WERI-Rb-1 (cell line): Measurements from ENCODE around the gene RALY.

Experiments used
- DNase-seq: peaks from one replicate; pipeline ENCODE4 v3.0.0-alpha.2; 2020
- H3K27ac ChIP-seq: fragments of 250-450 bp; sonication (Bioruptor Pico); 2 replicates; pipeline ENCODE4 v1.5.1; 2020; ENCODE audit warnings: mild to moderate bottlenecking, moderate library complexity
- H3K27me3 ChIP-seq: fragments of 250-450 bp; sonication (Bioruptor Pico); 2 replicates; pipeline ENCODE4 v1.5.1; 2021; ENCODE audit warnings: mild to moderate bottlenecking, low read depth, moderate library complexity; ENCODE audit not compliant: insufficient read depth, severe bottlenecking
- H3K36me3 ChIP-seq: fragments of 250-450 bp; sonication (Bioruptor Pico); 2 replicates; pipeline ENCODE4 v1.5.1; 2020; ENCODE audit warnings: mild to moderate bottlenecking, moderate library complexity
- H3K4me3 ChIP-seq: 2 replicates; pipeline ENCODE4 v1.5.1; 2011; ENCODE audit warnings: low read depth, mild to moderate bottlenecking, control low read depth, low read length
- H3K9me3 ChIP-seq: fragments of 250-450 bp; sonication (Bioruptor Pico); 2 replicates; pipeline ENCODE4 v1.5.1; 2021; ENCODE audit warnings: mild to moderate bottlenecking, moderate library complexity; ENCODE audit not compliant: severe bottlenecking
- TF ChIP-seq, protein P1 (sequence below): IDR thresholded peaks from 2 replicates; pipeline ENCODE4 v1.5.1; 2011; ENCODE audit warnings: low read depth, mild to moderate bottlenecking, control low read depth, inconsistent platforms, low read length

Gene RALY

DNA sequence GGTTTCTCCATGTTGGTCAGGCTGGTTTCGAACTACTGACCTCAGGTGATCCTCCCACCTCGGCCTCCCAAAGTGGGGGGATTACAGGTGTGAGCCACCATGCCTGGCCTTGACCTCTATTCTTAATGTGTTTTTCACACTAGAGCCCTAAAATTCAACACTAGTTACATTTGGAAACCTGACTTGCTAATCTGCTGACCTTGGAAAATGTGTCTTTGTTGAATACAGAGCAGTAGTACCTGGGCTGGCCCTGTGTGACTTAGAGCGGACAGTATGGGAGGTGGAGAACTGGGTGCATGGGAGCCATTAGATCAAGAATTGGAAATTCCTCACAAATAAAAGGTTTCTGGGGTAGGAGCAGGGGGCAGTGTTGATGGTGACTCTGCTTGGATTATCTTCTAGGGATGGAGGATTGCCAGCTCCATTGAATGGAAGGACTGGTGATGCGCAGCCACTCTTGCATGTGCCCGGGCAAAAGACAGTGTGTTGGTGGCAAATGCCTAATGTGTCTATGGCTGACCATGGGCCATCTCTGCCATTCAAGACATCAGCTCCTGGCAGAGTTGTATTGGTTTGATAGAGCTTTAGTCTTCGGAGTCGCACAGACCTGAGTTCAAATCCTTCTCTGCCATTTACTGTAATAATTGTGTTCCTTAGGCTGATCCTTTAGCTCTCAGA is 53.4 kb downstream of the RALY start:
- no peaks in the 10 kb centered on the region for H3K9me3 ChIP-seq
- H3K27me3 ChIP-seq = no peaks in the 10 kb centered on the region
- TF ChIP-seq, protein P1, sequence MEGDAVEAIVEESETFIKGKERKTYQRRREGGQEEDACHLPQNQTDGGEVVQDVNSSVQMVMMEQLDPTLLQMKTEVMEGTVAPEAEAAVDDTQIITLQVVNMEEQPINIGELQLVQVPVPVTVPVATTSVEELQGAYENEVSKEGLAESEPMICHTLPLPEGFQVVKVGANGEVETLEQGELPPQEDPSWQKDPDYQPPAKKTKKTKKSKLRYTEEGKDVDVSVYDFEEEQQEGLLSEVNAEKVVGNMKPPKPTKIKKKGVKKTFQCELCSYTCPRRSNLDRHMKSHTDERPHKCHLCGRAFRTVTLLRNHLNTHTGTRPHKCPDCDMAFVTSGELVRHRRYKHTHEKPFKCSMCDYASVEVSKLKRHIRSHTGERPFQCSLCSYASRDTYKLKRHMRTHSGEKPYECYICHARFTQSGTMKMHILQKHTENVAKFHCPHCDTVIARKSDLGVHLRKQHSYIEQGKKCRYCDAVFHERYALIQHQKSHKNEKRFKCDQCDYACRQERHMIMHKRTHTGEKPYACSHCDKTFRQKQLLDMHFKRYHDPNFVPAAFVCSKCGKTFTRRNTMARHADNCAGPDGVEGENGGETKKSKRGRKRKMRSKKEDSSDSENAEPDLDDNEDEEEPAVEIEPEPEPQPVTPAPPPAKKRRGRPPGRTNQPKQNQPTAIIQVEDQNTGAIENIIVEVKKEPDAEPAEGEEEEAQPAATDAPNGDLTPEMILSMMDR = no peak
- no peak overlapping the region for H3K4me3 ChIP-seq
- no peak for DNase-seq
- H3K27ac ChIP-seq = no peak overlapping the region
- peaks cover 6% of the 10 kb centered on the region for H3K36me3 ChIP-seq

DNA sequence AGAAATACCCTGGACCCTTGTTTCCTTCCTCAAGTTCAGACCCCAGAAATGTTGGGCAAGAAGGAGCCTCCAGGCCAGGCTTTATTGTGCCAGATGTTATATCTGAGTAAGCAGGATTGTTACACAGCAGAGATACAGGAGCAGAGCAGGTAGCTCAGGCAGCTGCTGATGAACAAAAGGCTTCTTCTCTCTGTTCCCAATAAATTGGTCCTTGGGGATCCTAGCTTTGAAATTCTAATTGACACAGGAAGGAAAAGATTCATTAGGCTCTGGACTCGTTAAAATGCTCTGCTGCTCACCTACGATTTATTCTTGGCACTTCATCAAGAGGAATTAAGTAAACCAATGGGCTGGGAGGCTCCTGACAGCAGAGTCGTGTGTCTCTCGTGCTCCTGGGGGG is 54.2 kb downstream of the RALY start:
- no peak for DNase-seq
- no peaks in the 10 kb centered on the region for H3K27me3 ChIP-seq
- H3K4me3 ChIP-seq = no peak overlapping the region
- no peaks in the 10 kb centered on the region for H3K9me3 ChIP-seq
- no peak overlapping the region for H3K27ac ChIP-seq
- H3K36me3 ChIP-seq = peaks cover 6% of the 10 kb centered on the region
- TF ChIP-seq, protein P1 = no peak

DNA sequence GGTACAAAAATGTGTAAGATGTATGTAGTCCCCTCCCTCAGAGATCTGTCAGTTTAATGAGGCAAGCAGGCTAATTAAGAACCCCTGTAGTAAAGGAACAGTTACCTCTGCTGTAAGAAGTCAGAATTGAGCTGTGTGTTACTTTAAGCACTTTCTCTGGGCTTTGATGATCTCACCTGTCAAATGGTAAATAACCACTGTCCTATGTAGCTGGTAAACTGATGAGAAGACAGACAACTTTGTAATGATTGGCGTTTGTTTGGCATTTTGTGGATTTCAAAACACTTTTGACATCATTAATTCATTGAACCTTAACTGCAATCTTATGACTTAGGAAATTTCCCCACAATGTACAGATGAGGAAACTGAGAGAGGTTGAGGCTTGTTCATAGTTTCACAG is 55.7 kb downstream of the RALY start:
- TF ChIP-seq, protein P1 = no peak
- Histone ChIP-seq H3K4me3 (no peak overlapping the region), H3K27me3 (no peaks in the 10 kb centered on the region), H3K9me3 (no peaks in the 10 kb centered on the region), H3K27ac (no peak overlapping the region), H3K36me3 (peaks cover 5% of the 10 kb centered on the region)
- no peak for DNase-seq

DNA sequence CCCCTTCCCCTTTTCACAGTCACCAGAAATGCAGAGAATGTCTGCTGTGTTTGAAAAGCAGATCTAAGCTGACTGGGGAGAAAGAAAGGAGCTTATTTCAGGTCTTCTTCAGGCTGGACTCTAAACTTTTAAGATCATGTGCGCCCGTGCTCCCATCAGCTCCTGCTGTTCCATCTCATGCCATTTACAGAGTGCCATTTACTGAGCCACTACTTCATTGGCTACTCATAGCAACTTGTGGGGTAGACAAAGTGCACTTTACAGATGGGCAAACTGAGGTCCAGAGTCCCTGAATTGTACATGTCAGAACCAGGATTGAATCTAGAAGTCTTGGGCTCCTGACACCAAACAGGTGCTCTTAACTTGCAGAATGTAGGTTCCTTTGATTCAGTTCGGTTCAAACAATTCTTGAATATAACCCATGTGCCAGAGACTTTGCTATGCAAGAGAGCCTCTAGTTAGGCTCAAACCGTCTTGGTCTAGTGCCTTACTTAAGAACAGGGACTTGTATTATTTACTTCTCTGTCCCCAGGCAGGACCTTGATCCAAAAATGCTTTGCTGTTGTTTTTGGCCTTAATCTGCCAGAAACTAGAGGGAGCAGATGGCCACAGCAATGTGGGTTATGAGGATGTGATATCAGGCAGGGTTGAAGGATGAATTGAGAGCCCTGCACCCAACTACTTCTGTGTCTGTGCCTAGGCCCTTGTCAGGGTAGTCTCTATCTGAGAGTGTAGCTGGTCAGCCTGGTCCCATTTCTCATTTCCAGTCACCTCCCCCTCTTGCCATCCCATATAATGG is 56.4 kb downstream of the RALY start:
- no peaks in the 10 kb centered on the region for H3K27me3 ChIP-seq
- H3K36me3 ChIP-seq = no peaks in the 10 kb centered on the region; the same call in none of the 2 replicates
- no peak overlapping the region for H3K27ac ChIP-seq
- no peak overlapping the region for H3K4me3 ChIP-seq
- TF ChIP-seq, protein P1 = no peak
- H3K9me3 ChIP-seq = no peaks in the 10 kb centered on the region
- no peak for DNase-seq

DNA sequence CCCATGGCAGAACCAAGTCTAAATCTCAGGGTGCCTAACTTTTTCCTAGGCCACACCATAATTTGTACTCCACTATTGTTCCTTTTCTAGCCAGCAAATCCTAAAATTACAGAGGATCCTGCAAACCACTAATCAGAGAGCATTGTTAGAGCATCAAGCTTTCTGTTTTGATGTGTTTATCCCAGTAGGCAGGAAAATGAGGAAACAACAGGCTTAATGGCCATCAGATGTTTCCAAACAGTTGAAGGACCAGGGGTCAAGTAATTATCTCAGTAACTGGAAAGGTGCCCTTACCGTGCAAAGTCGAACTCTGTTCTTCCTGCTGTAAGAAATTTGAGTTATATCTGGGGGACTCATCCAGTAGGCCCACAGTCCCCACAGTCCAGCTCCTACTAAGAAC is 58.7 kb downstream of the RALY start:
- no peak overlapping the region for H3K27ac ChIP-seq
- no peaks in the 10 kb centered on the region for H3K36me3 ChIP-seq
- TF ChIP-seq, protein P1 = no peak
- no peaks in the 10 kb centered on the region for H3K9me3 ChIP-seq
- H3K4me3 ChIP-seq = no peak overlapping the region
- DNase-seq = no peak
- H3K27me3 ChIP-seq = no peaks in the 10 kb centered on the region
